Naive B cell (primary cell): ENCODE measurements around the gene RPL15. TPM values are rescaled to one million over a fixed set of nuclear protein-coding genes. Genes with fewer than 3 reads are reported as not detected.

ENCODE experiments used
- ATAC-seq, 2 donors: fragments of 150-1000 bp; cut with Tn5 transposase; 2 replicates each; pipeline ENCODE4 v1.10.0; 2021; ENCODE audit warnings: low read depth in 2 of 2, mild to moderate bottlenecking in 2 of 2, moderate library complexity in 2 of 2
- DNase-seq: peaks from one replicate; pipeline ENCODE4 v3.0.0; 2022
- H3K27ac Mint-ChIP-seq, 6 donors: one replicate each; pipeline ENCODE4 v1.8.0; 2020 to 2022; ENCODE audit warnings: mild to moderate bottlenecking in 6 of 6, mixed read lengths in 6 of 6, moderate library complexity in 5 of 6, inconsistent platforms in 2 of 6
- H3K27me3 Mint-ChIP-seq, 3 donors: one replicate each; pipeline ENCODE4 v1.8.0; 2021 to 2022; ENCODE audit warnings: mixed read lengths in 3 of 3, mild to moderate bottlenecking in 1 of 3
- H3K36me3 Mint-ChIP-seq, 2 donors: one replicate each; pipeline ENCODE4 v1.8.0; 2020 to 2022; ENCODE audit warnings: mixed read lengths in 2 of 2, inconsistent platforms in 1 of 2, mild to moderate bottlenecking in 1 of 2
- H3K4me1 Mint-ChIP-seq, 3 donors: one replicate each; pipeline ENCODE4 v1.8.0; 2020 to 2022; ENCODE audit warnings: mixed read lengths in 3 of 3, inconsistent platforms in 1 of 3, mild to moderate bottlenecking in 1 of 3, moderate library complexity in 1 of 3
- H3K4me3 Mint-ChIP-seq, 8 donors: one replicate each; pipeline ENCODE4 v1.8.0; 2020 to 2022; ENCODE audit warnings: mild to moderate bottlenecking in 8 of 8, mixed read lengths in 8 of 8, moderate library complexity in 8 of 8, inconsistent platforms in 2 of 8
- H3K9me3 Mint-ChIP-seq, 7 donors: one replicate each; pipeline ENCODE4 v1.8.0; 2020 to 2022; ENCODE audit warnings: mixed read lengths in 7 of 7, mild to moderate bottlenecking in 5 of 7, inconsistent platforms in 2 of 7, moderate library complexity in 1 of 7
- polyA plus RNA-seq, 6 donors: library from polyadenylated mRNA; unstranded; fragments of 300-500 nt; fragmentation: Illumina TruSeq; gene quantifications; one replicate each; pipeline ENCODE4 v1.2.3, GENCODE V29; 2021; ENCODE audit warnings: low read depth in 6 of 6

Gene RPL15
- polyA plus RNA-seq, 6 donors from 2014 or later = 5,343 to 7,068 (median 5,837) TPM

- ATAC-seq = no peak
- Mint-ChIP-seq H3K4me1 (peaks cover 4 to 11% (median 9%) of the 10 kb centered on the region in 3 donors), H3K27ac (no peak overlapping the region)
Measured at GRCh38 chr3:23961066-23961465, 44.1 kb downstream of the RPL15 start.

GRCh38 chr3:23961913-23962312, 45.0 kb downstream of the RPL15 start:
- H3K36me3 Mint-ChIP-seq = peaks cover 26 to 43% of the 10 kb centered on the region in 2 donors
- no peaks in the 10 kb centered on the region for H3K9me3 Mint-ChIP-seq
- no peaks in the 10 kb centered on the region for H3K27me3 Mint-ChIP-seq
- H3K4me1 Mint-ChIP-seq = peaks cover 4 to 9% (median 7%) of the 10 kb centered on the region in 3 donors
- H3K4me3 Mint-ChIP-seq = no peak overlapping the region
- ATAC-seq (no peak), DNase-seq (no peak)
- H3K27ac Mint-ChIP-seq = peak overlapping the region in 2 of 6 donors; percentile 5 to 32

More at GRCh38 chr3:23961066-23961465, 44.1 kb downstream of the RPL15 start:
- Mint-ChIP-seq H3K36me3 (peaks cover 30 to 50% of the 10 kb centered on the region in 2 donors), H3K27me3 (no peaks in the 10 kb centered on the region), H3K9me3 (no peaks in the 10 kb centered on the region), H3K4me3 (no peak overlapping the region)
- no peak for DNase-seq

- no peak overlapping the region for H3K4me3 Mint-ChIP-seq
- H3K9me3 Mint-ChIP-seq = no peaks in the 10 kb centered on the region
- ATAC-seq = no peak
- no peak for DNase-seq
- H3K27me3 Mint-ChIP-seq = no peaks in the 10 kb centered on the region
- H3K36me3 Mint-ChIP-seq = peaks cover 39 to 48% of the 10 kb centered on the region in 2 donors
- H3K4me1 Mint-ChIP-seq = peaks cover under 1 to 4% (median 2%) of the 10 kb centered on the region in 3 donors
- peak overlapping the region in 1 of 6 donors; percentile 17 for H3K27ac Mint-ChIP-seq
Measured at GRCh38 chr3:23964537-23965235, 47.8 kb downstream of the RPL15 start.

- Mint-ChIP-seq H3K27ac (peak overlapping the region in 1 of 6 donors; percentile 47), H3K4me3 (no peak overlapping the region), H3K9me3 (no peaks in the 10 kb centered on the region)
Measured at GRCh38 chr3:23966328-23966727, 49.4 kb downstream of the RPL15 start.

GRCh38 chr3:23968463-23969184, 51.7 kb downstream of the RPL15 start:
- Mint-ChIP-seq H3K4me3 (no peak overlapping the region), H3K9me3 (no peaks in the 10 kb centered on the region), H3K4me1 (peaks cover 0 to 4% (median 0%) of the 10 kb centered on the region in 3 donors), H3K27me3 (no peaks in the 10 kb centered on the region), H3K27ac (peak overlapping the region in 1 of 6 donors; percentile 58), H3K36me3 (peaks cover 23 to 33% of the 10 kb centered on the region in 2 donors)
- ATAC-seq (no peak), DNase-seq (no peak)

More at GRCh38 chr3:23966328-23966727, 49.4 kb downstream of the RPL15 start:
- Mint-ChIP-seq H3K4me1 (peaks cover 0 to 4% (median 2%) of the 10 kb centered on the region in 3 donors), H3K36me3 (peaks cover 43% of the 10 kb centered on the region in 2 donors), H3K27me3 (no peaks in the 10 kb centered on the region)
- DNase-seq (no peak), ATAC-seq (no peak)

GRCh38 chr3:23969393-23969792, 52.5 kb downstream of the RPL15 start:
- Mint-ChIP-seq H3K27me3 (no peaks in the 10 kb centered on the region), H3K9me3 (no peaks in the 10 kb centered on the region), H3K4me1 (peaks cover 0 to 4% (median 0%) of the 10 kb centered on the region in 3 donors), H3K4me3 (no peak overlapping the region), H3K27ac (peak overlapping the region in 3 of 6 donors; percentile 30 to 80 (median 67)), H3K36me3 (peaks cover 23 to 33% of the 10 kb centered on the region in 2 donors)
- no peak for ATAC-seq
- DNase-seq = no peak

Other genes with a start within 250 kb of the RPL15 start
- gene UBE2E1, start 111.2 kb upstream of the RPL15 start, polyA plus RNA-seq = 10 to 100 TPM in 5 of 6 donors, 1 to 10 TPM in 1; 8.7 to 33.7 (median 18.1) TPM
- gene NKIRAS1, start 142 bp upstream of the RPL15 start, polyA plus RNA-seq = 1 to 10 TPM; 5.2 to 7.9 (median 6.2) TPM
- gene NR1D2, start 28.2 kb downstream of the RPL15 start, polyA plus RNA-seq = 10 to 100 TPM; 14.1 to 55.0 (median 39.2) TPM